ENCODE measurements around the gene DFFB. TPM values are rescaled to one million over a fixed set of nuclear protein-coding genes. Genes with fewer than 3 reads are reported as not detected.

Gene DFFB
- total RNA-seq, 1 experiment from 2014 or later: 9.0 TPM

GRCh38 chr1:3891329-3891865, 34.1 kb downstream of the DFFB start:
- Histone ChIP-seq H3K9ac (ENCODE audit: low read length) (no peak overlapping the region), H3K9me2 (ENCODE audit: insufficient read depth) (no peaks in the 10 kb centered on the region), H3K27me3 (ENCODE audit: insufficient read depth, low read length) (no peaks in the 10 kb centered on the region), H3K4me2 (ENCODE audit: low read length) (no peak overlapping the region), H3K36me3 (ENCODE audit: control insufficient read depth in 1 of 2, insufficient read depth in 2 of 2, low read length in 2 of 2) (peaks cover 17 to 24% of the 10 kb centered on the region in 2 experiments; a peak in 3 of 4 replicates), H3K4me1 (ENCODE audit: control insufficient read depth in 1 of 2, insufficient read depth in 2 of 2, low read length in 2 of 2) (no peaks in the 10 kb centered on the region), H2AFZ (ENCODE audit: low read depth, low read length, poor library complexity, severe bottlenecking) (no peak overlapping the region), H3K27ac (ENCODE audit: low read depth, low read length) (no peak overlapping the region), H4K20me1 (ENCODE audit: insufficient read depth) (no peaks in the 10 kb centered on the region), H3K9me3 (ENCODE audit: control insufficient read depth in 1 of 2, insufficient read depth in 1 of 2, low read depth in 1 of 2, low read length in 2 of 2) (no peaks in the 10 kb centered on the region), H3K79me2 (ENCODE audit: insufficient read depth, low read length) (peaks cover 44% of the 10 kb centered on the region), H3K4me3 (replicated peaks in 1 of 2; ENCODE audit: low read depth in 1 of 2, low read length in 2 of 2) (no peak overlapping the region)
- POLR2A ChIA-PET: no interaction called here
- intact Hi-C loops (cut with micrococcal nuclease): no loop called here
- ATAC-seq (no peak), DNase-seq (ENCODE audit: low read depth, low spot score) (no peak)
- no TSS peak for BruUV-seq (replicated peaks)
- RAD21 ChIA-PET (ENCODE audit: low non-redundant PET in 1 of 2, low total read pairs in 2 of 2, uncharacterized antibody in 2 of 2, unreplicated experiment in 2 of 2): no interaction called here
- TF ChIP-seq CBX3 (IDR thresholded peaks at IDR 0.05; ENCODE audit: low read depth) (no peak), ELF1 (IDR thresholded peaks at IDR 0.05; ENCODE audit: borderline replicate concordance, low read depth) (no peak), YY1 (IDR thresholded peaks at IDR 0.05; ENCODE audit: extremely low read depth, insufficient replicate concordance, low read depth, low read length) (no peak), EZH2phosphoT487 (IDR thresholded peaks at IDR 0.05; ENCODE audit: borderline replicate concordance) (no peak), TCF7L2 (IDR thresholded peaks at IDR 0.05; ENCODE audit: borderline replicate concordance, extremely low read depth, insufficient read depth, insufficient read length) (no peak), POLR2A (IDR thresholded peaks at IDR 0.05; ENCODE audit: borderline replicate concordance, extremely low read depth, insufficient read depth, insufficient read length) (no peak), SP1 (IDR thresholded peaks at IDR 0.05; ENCODE audit: low read depth) (no peak), JUND (IDR thresholded peaks at IDR 0.05) (no peak)
- TF ChIP-seq, protein P1, sequence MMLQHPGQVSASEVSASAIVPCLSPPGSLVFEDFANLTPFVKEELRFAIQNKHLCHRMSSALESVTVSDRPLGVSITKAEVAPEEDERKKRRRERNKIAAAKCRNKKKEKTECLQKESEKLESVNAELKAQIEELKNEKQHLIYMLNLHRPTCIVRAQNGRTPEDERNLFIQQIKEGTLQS (IDR thresholded peaks at IDR 0.05): no peak
- TF ChIP-seq, protein P2, sequence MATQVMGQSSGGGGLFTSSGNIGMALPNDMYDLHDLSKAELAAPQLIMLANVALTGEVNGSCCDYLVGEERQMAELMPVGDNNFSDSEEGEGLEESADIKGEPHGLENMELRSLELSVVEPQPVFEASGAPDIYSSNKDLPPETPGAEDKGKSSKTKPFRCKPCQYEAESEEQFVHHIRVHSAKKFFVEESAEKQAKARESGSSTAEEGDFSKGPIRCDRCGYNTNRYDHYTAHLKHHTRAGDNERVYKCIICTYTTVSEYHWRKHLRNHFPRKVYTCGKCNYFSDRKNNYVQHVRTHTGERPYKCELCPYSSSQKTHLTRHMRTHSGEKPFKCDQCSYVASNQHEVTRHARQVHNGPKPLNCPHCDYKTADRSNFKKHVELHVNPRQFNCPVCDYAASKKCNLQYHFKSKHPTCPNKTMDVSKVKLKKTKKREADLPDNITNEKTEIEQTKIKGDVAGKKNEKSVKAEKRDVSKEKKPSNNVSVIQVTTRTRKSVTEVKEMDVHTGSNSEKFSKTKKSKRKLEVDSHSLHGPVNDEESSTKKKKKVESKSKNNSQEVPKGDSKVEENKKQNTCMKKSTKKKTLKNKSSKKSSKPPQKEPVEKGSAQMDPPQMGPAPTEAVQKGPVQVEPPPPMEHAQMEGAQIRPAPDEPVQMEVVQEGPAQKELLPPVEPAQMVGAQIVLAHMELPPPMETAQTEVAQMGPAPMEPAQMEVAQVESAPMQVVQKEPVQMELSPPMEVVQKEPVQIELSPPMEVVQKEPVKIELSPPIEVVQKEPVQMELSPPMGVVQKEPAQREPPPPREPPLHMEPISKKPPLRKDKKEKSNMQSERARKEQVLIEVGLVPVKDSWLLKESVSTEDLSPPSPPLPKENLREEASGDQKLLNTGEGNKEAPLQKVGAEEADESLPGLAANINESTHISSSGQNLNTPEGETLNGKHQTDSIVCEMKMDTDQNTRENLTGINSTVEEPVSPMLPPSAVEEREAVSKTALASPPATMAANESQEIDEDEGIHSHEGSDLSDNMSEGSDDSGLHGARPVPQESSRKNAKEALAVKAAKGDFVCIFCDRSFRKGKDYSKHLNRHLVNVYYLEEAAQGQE (IDR thresholded peaks at IDR 0.05; ENCODE audit: low read depth): no peak
- TF ChIP-seq, protein P3, sequence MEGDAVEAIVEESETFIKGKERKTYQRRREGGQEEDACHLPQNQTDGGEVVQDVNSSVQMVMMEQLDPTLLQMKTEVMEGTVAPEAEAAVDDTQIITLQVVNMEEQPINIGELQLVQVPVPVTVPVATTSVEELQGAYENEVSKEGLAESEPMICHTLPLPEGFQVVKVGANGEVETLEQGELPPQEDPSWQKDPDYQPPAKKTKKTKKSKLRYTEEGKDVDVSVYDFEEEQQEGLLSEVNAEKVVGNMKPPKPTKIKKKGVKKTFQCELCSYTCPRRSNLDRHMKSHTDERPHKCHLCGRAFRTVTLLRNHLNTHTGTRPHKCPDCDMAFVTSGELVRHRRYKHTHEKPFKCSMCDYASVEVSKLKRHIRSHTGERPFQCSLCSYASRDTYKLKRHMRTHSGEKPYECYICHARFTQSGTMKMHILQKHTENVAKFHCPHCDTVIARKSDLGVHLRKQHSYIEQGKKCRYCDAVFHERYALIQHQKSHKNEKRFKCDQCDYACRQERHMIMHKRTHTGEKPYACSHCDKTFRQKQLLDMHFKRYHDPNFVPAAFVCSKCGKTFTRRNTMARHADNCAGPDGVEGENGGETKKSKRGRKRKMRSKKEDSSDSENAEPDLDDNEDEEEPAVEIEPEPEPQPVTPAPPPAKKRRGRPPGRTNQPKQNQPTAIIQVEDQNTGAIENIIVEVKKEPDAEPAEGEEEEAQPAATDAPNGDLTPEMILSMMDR (IDR thresholded peaks at IDR 0.05 in 2 of 3, conservative IDR thresholded peaks at IDR 0.05 in 1 of 3; ENCODE audit: borderline replicate concordance in 1 of 3, insufficient read depth in 1 of 3, low read depth in 2 of 3, low read length in 2 of 3): no peak
- CTCF ChIA-PET: no interaction called here
